HG03103 (cell line): Measurements from ENCODE around the gene AIF1L.

ENCODE experiments used
- ATAC-seq: cut with Tn5 transposase; IDR thresholded peaks from one replicate; pipeline ENCODE4 v1.9.1; 2021; ENCODE audit warnings: low read depth; ENCODE audit not compliant: unreplicated experiment

The AIF1L gene

GRCh38 chr9:131096269-131097125 lies at the start of gene AIF1L:
Gene AIF1L, plus strand, starts transcription at chr9:131096531. Its CDS starts 99 bp downstream, at chr9:131096630.
- no peak for ATAC-seq

GRCh38 chr9:131046581-131047202 lies 49.6 kb upstream of the AIF1L start:
- ATAC-seq: no peak

DNA sequence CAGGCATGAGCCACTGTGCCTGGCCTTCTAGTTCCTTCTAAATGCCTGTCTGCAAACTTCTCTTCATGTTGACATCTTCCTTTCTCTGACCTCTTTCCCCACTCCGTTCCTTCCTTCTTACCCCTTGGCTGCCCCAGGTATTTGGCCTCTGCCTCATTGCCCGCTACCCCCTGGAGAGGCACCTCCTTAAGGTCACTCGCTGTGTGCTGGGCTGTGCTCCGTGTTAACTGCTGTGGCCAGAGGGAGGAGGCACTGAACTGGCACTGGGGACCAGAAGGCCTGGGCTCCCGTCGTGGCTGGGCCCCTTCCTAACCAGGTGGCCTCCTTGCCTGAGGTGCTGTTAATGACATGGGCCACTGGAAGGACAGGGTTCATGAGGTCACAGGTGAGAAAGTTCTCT lies 48.0 kb upstream of the AIF1L start:
- no peak for ATAC-seq

GRCh38 chr9:131048820-131049219 lies 47.5 kb upstream of the AIF1L start:
- no peak for ATAC-seq

- no peak for ATAC-seq
Measured at GRCh38 chr9:131049829-131050715, 46.3 kb upstream of the AIF1L start.

GRCh38 chr9:131050831-131051230 lies 45.5 kb upstream of the AIF1L start:
- no peak for ATAC-seq

GRCh38 chr9:131051592-131052517 lies 44.5 kb upstream of the AIF1L start:
- ATAC-seq: no peak

GRCh38 chr9:131053896-131054295 lies 42.4 kb upstream of the AIF1L start:
- no peak for ATAC-seq

- no peak for ATAC-seq
Measured at GRCh38 chr9:131056781-131057506, 39.4 kb upstream of the AIF1L start.

DNA sequence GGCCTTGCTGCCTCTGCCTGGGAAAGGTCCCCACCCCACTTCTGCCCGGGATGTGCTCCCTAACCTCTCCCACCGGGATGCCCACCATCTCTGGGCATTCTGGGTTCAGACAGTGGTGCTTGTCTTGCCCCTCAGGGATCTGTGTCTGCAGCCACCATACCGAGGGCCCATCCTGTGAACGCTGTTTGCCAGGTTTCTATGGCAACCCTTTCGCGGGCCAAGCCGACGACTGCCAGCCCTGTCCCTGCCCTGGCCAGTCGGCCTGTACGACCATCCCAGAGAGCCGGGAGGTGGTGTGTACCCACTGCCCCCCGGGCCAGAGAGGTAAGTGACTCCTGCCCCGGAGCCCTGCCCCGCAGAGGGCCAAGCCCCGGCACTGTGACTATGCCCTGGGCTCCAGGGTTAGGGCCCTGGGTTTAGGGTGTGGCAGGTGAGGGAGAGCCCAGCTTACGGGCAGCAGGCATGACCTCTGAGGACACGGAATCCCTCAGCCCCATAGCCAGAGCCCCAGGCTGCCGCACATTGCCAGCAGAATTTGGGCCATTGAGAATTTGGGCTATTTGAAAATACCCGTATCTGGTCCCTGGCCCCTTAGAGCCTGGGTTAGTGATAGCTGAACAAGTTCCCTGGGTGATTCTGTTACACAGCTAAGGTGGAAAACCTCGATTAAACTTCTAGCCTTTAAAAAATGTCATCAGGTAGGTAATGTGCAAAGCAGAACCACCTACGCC lies 35.3 kb upstream of the AIF1L start:
- ATAC-seq: no peak

DNA sequence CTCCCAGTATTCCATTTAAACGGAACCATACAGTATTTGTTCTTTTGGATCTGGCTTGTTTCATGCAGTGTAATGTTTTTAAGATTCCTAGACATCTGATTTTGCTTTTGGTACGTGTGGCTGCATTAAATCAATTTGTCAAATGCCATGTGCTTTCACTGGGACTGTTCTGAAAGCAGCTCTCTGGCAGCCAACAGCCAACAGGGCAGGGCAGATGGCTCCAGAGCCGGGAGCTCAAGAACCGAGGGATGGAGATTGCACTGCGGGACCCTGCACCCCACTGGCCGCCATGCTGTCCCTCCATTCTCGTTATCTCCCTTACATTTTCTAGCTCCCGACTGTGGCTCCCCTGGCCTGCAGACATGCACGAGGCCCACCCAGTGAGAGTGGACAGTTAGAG lies 33.4 kb upstream of the AIF1L start:
- no peak for ATAC-seq

DNA sequence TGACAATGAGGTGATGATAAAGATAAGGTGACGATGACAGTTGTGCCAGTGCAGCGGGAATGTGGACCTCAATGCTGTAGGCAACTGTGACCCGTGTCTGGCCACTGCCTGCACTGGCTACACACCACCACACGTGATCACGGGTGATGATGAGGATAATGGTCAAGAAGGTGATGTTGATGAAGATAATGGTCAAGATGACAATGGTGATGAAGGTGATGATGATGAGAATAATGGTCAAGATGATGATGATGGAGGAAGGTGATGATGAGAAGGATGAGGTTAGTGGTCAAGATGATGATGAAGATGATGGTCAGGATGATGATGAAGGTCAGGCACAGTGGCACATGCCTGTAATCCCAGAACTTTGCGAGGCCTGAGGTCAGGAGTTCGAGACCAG lies 30.7 kb upstream of the AIF1L start:
- ATAC-seq: no peak

DNA sequence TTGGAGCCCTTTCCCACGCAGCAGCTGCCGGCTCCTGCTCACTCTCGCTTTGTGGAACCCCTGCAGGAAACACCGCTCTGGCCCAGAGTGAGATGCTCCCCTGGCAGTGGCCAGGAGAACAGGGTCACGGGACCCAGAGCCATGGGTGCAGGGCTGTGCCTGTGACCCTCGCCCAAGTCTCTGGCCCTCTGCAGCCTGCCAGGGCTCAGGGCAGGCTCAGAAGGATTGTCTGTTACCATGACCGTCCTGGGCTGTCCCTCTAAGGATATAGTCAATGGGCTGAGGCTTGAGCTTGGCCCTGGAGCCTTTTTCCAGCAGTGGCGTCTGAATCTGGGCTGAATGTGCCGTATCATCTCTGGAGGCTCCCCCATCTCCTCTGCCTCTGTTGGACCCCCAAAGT lies 28.7 kb upstream of the AIF1L start:
- ATAC-seq: no peak

GRCh38 chr9:131068076-131068816 lies 28.1 kb upstream of the AIF1L start:
- ATAC-seq: no peak

DNA sequence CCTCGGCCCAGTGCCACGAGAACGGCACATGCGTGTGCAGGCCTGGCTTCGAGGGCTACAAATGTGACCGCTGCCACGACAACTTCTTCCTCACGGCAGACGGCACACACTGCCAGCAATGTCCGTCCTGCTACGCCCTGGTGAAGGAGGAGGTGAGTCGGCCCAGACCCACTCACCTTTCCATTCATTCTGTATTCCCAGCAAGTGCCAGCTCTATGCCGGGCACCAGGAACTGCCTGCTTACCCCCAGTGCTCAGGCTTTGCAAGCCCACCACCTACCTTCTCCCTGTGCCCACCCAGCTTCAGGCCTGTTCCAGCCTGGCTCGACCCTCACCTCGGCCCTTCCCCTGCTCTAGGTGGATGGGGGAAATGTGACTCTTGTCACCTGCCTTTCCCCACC lies 26.6 kb upstream of the AIF1L start:
- no peak for ATAC-seq

- ATAC-seq: no peak
Measured at GRCh38 chr9:131072107-131072870, 24.0 kb upstream of the AIF1L start.

- no peak for ATAC-seq
Measured at GRCh38 chr9:131072871-131073237, 23.5 kb upstream of the AIF1L start.
